KMS-11 (cell line): ENCODE results near the gene TMC6.

Experiments used
- H2AFZ ChIP-seq: fragments of 200-600 bp; sonication (generic); 2 replicates; pipeline ENCODE4 v1.6.1; 2016; ENCODE audit warnings: antibody characterized with exemption, mixed run types, low read depth
- H3K27ac ChIP-seq: fragments of 200-600 bp; sonication (generic); 2 replicates; pipeline ENCODE4 v1.6.1; 2016; ENCODE audit warnings: mild to moderate bottlenecking, mixed run types
- H3K27me3 ChIP-seq: fragments of 200-600 bp; sonication (generic); 2 replicates; pipeline ENCODE4 v1.6.1; 2017; ENCODE audit warnings: mild to moderate bottlenecking, low read depth, mixed run types, moderate library complexity; ENCODE audit not compliant: insufficient read depth
- H3K36me3 ChIP-seq: fragments of 200-600 bp; sonication (generic); 2 replicates; pipeline ENCODE4 v1.6.1; 2017; ENCODE audit warnings: mild to moderate bottlenecking, mixed run types; ENCODE audit not compliant: insufficient read depth
- H3K4me1 ChIP-seq: fragments of 200-600 bp; sonication (generic); 2 replicates; pipeline ENCODE4 v1.6.1; 2016; ENCODE audit warnings: mild to moderate bottlenecking, low read depth, mixed run types; ENCODE audit not compliant: poor library complexity, severe bottlenecking
- H3K4me2 ChIP-seq: fragments of 200-600 bp; sonication (generic); 2 replicates; pipeline ENCODE4 v1.7.0; 2016; ENCODE audit warnings: mild to moderate bottlenecking, mixed run types
- H3K4me3 ChIP-seq: fragments of 200-600 bp; sonication (generic); IDR thresholded peaks from 2 replicates; pipeline ENCODE4 v1.6.1; 2017; ENCODE audit warnings: low read depth, low read length, mixed read lengths; ENCODE audit not compliant: insufficient read depth
- H3K79me2 ChIP-seq: fragments of 200-600 bp; sonication (generic); 2 replicates; pipeline ENCODE4 v1.6.1; 2016; ENCODE audit warnings: low read depth, mixed run types; ENCODE audit not compliant: insufficient read depth
- H3K9ac ChIP-seq: fragments of 200-600 bp; sonication (generic); 2 replicates; pipeline ENCODE4 v1.6.1; 2016; ENCODE audit warnings: mild to moderate bottlenecking, mixed run types
- H4K20me1 ChIP-seq: fragments of 200-600 bp; sonication (generic); 2 replicates; pipeline ENCODE4 v1.6.1; 2016; ENCODE audit warnings: mild to moderate bottlenecking, mixed run types; ENCODE audit not compliant: insufficient read depth
- CTCF ChIP-seq: fragments of 200-600 bp; sonication (generic); conservative IDR thresholded peaks from 2 replicates; pipeline ENCODE4 v1.6.1; 2017; ENCODE audit warnings: low read depth, mild to moderate bottlenecking, antibody characterized with exemption, low read length, moderate library complexity, mixed read lengths

The TMC6 gene

GRCh38 chr17:78121801-78122215, 6.7 kb downstream of the TMC6 start:
- Histone ChIP-seq H3K79me2 (peaks cover 9% of the 10 kb centered on the region; the same call in 1 of the 2 replicates), H3K36me3 (no peaks in the 10 kb centered on the region), H3K27me3 (no peaks in the 10 kb centered on the region), H4K20me1 (no peaks in the 10 kb centered on the region), H3K9ac (peak overlapping the region; percentile 60), H3K4me3 (no peak overlapping the region), H3K4me1 (peaks cover 54% of the 10 kb centered on the region), H3K27ac (peak overlapping the region; percentile 80), H2AFZ (peak overlapping the region; percentile 51; the same call in 1 of the 2 replicates), H3K4me2 (peak overlapping the region; percentile 99)
- TF ChIP-seq CTCF: no peak

- H3K4me3 ChIP-seq: no peak overlapping the region
- no peaks in the 10 kb centered on the region for H4K20me1 ChIP-seq
- H3K36me3 ChIP-seq: no peaks in the 10 kb centered on the region
Measured at GRCh38 chr17:78120971-78121800, 7.4 kb downstream of the TMC6 start.

GRCh38 chr17:78120537-78120936, 8.0 kb downstream of the TMC6 start:
- H3K4me2 ChIP-seq: peak overlapping the region; percentile 99
- no peaks in the 10 kb centered on the region for H3K79me2 ChIP-seq
- H3K27me3 ChIP-seq: no peaks in the 10 kb centered on the region
- no peak overlapping the region for H2AFZ ChIP-seq
- TF ChIP-seq CTCF: no peak
- H4K20me1 ChIP-seq: no peaks in the 10 kb centered on the region
- H3K9ac ChIP-seq: no peak overlapping the region; the same call in 1 of the 2 replicates
- no peaks in the 10 kb centered on the region for H3K36me3 ChIP-seq
- H3K4me3 ChIP-seq: no peak overlapping the region
- peaks cover 47% of the 10 kb centered on the region for H3K4me1 ChIP-seq
- H3K27ac ChIP-seq: peak overlapping the region; percentile 80; the same call in 1 of the 2 replicates

More at GRCh38 chr17:78120971-78121800, 7.4 kb downstream of the TMC6 start:
- H3K27ac ChIP-seq: peak overlapping the region; percentile 80
- peak overlapping the region; percentile 51; the same call in 1 of the 2 replicates for H2AFZ ChIP-seq
- peak overlapping the region; percentile 99 for H3K4me2 ChIP-seq
- peak overlapping the region; percentile 60 for H3K9ac ChIP-seq
- H3K79me2 ChIP-seq: peaks cover 2% of the 10 kb centered on the region; the same call in 1 of the 2 replicates
- no peaks in the 10 kb centered on the region for H3K27me3 ChIP-seq
- TF ChIP-seq CTCF: no peak
- H3K4me1 ChIP-seq: peaks cover 48% of the 10 kb centered on the region

GRCh38 chr17:78118801-78119241, 9.7 kb downstream of the TMC6 start:
- H3K4me1 ChIP-seq: peaks cover 54% of the 10 kb centered on the region
- no peaks in the 10 kb centered on the region for H3K36me3 ChIP-seq
- no peaks in the 10 kb centered on the region for H4K20me1 ChIP-seq
- H3K79me2 ChIP-seq: no peaks in the 10 kb centered on the region
- no peaks in the 10 kb centered on the region for H3K27me3 ChIP-seq
- no peak overlapping the region for H3K27ac ChIP-seq
- TF ChIP-seq CTCF: no peak
- no peak overlapping the region for H3K4me3 ChIP-seq
- H3K9ac ChIP-seq: no peak overlapping the region
- no peak overlapping the region for H3K4me2 ChIP-seq
- H2AFZ ChIP-seq: no peak overlapping the region
